CD4-positive, alpha-beta memory T cell (primary cell): ENCODE results near the gene GTPBP6. TPM values are rescaled to one million over a fixed set of nuclear protein-coding genes. Genes with fewer than 3 reads are reported as not detected.
A peak's percentile ranks its signal among the peaks of the same experiment; 100 is the strongest.
"Not testable (repeated sequence)": the region's sequence is repeated elsewhere in the genome, so short reads cannot be mapped to it uniquely, and the experiment has no call there.

Experiments
- CTCF ChIA-PET: fragments of 350-600 bp; sonication (Branson Sonifier 250); formaldehyde crosslinking; loops from one replicate; lab custom pipeline; 2021; ENCODE audit warnings: inconsistent platforms; ENCODE audit not compliant: partially characterized antibody; lab: Charles Lee
- POLR2A ChIA-PET: fragments of 350-600 bp; sonication (Branson Sonifier 250); formaldehyde crosslinking; loops from one replicate; lab custom pipeline; 2021; ENCODE audit not compliant: partially characterized antibody; lab: Charles Lee
- DNase-seq, 5 donors: peaks; one replicate each; pipeline versions ENCODE4 v3.0.0 to v3.0.0-alpha.2; 2020 to 2022; ENCODE audit warnings: mixed read lengths in 1 of 5
- H3K27ac ChIP-seq: one replicate; pipeline ENCODE4 v1.7.0; 2013; ENCODE audit warnings: low read depth, low read length
- H3K27me3 ChIP-seq: 2 replicates; pipeline ENCODE4 v1.7.0; 2013; ENCODE audit warnings: mild to moderate bottlenecking, low read length, moderate library complexity; ENCODE audit not compliant: insufficient read depth
- H3K36me3 ChIP-seq: 2 replicates; pipeline ENCODE4 v1.7.0; 2013; ENCODE audit warnings: mild to moderate bottlenecking, low read length, moderate library complexity; ENCODE audit not compliant: insufficient read depth
- H3K4me1 ChIP-seq: 2 replicates; pipeline ENCODE4 v1.7.0; 2013; ENCODE audit warnings: mild to moderate bottlenecking, low read length, moderate library complexity; ENCODE audit not compliant: insufficient read depth
- H3K4me3 ChIP-seq, 2 donors: one replicate each; pipeline ENCODE4 v1.7.0; 2013; ENCODE audit warnings: low read length in 2 of 2, mild to moderate bottlenecking in 1 of 2
- H3K9me3 ChIP-seq, 2 donors: one replicate each; pipeline ENCODE4 v1.7.0; 2013; ENCODE audit warnings: low read length in 2 of 2, control low read depth in 1 of 2; ENCODE audit not compliant: control insufficient read depth in 1 of 2
- H3K27ac Mint-ChIP-seq, 7 donors: one replicate each; pipeline ENCODE4 v1.8.0; 2020 to 2021; ENCODE audit warnings: mixed read lengths in 7 of 7, mild to moderate bottlenecking in 6 of 7, inconsistent platforms in 3 of 7, moderate library complexity in 3 of 7
- H3K27me3 Mint-ChIP-seq, 2 donors: one replicate each; pipeline ENCODE4 v1.8.0; 2020 to 2021; ENCODE audit warnings: mixed read lengths in 2 of 2
- H3K36me3 Mint-ChIP-seq, 2 donors: one replicate each; pipeline ENCODE4 v1.8.0; 2020 to 2021; ENCODE audit warnings: mixed read lengths in 2 of 2, inconsistent platforms in 1 of 2, mild to moderate bottlenecking in 1 of 2
- H3K4me1 Mint-ChIP-seq, 4 donors: one replicate each; pipeline ENCODE4 v1.8.0; 2020 to 2021; ENCODE audit warnings: mixed read lengths in 4 of 4, mild to moderate bottlenecking in 1 of 4
- H3K4me3 Mint-ChIP-seq, 8 donors: one replicate each; pipeline ENCODE4 v1.8.0; 2020 to 2021; ENCODE audit warnings: mixed read lengths in 8 of 8, mild to moderate bottlenecking in 7 of 8, moderate library complexity in 6 of 8, inconsistent platforms in 3 of 8
- H3K9me3 Mint-ChIP-seq, 8 donors: one replicate each; pipeline ENCODE4 v1.8.0; 2020 to 2021; ENCODE audit warnings: mixed read lengths in 8 of 8, mild to moderate bottlenecking in 5 of 8, inconsistent platforms in 3 of 8, moderate library complexity in 1 of 8
- intact Hi-C: fragments of 100-400 bp; cut with micrococcal nuclease; formaldehyde crosslinking; loops from one replicate; pipeline ENCODE4 v1.15.1; 2023
- polyA plus RNA-seq, 2 donors: library from polyadenylated mRNA; unstranded; fragments of 300-500 nt; fragmentation: Illumina TruSeq; gene quantifications; one replicate each; pipeline ENCODE4 v1.2.3, GENCODE V29; 2021
- total RNA-seq, 2 experiments: library from RNA; stranded (reverse); gene quantifications; one replicate each; pipeline ENCODE4 v1.2.3, GENCODE V29; 2021

The GTPBP6 gene
- total and polyA plus RNA-seq, 4 experiments from 2014 or later: 34.8 to 79.3 (median 63.3) TPM

GRCh38 chrX:274904-275475 is 43.6 kb downstream of the GTPBP6 start:
- Mint-ChIP-seq H3K27me3 (no peaks in the 10 kb centered on the region), H3K4me3 (peak overlapping the region; percentile 35 to 74 (median 70)), H3K9me3 (no peaks in the 10 kb centered on the region), H3K4me1 (peaks cover 0 to 21% (median 7%) of the 10 kb centered on the region in 4 donors), H3K27ac (peak overlapping the region in 2 of 7 donors; percentile 35 to 63), H3K36me3 (no peaks in the 10 kb centered on the region)
- ChIA-PET CTCF (no interaction called here), POLR2A (no interaction called here)
- intact Hi-C loops: no loop called here
- no peak for DNase-seq
- H3K27me3 ChIP-seq: no peaks in the 10 kb centered on the region
- no peak overlapping the region for H3K4me3 ChIP-seq
- peaks cover 9% of the 10 kb centered on the region for H3K4me1 ChIP-seq
- no peaks in the 10 kb centered on the region for H3K36me3 ChIP-seq
- H3K27ac ChIP-seq: no peak overlapping the region
- H3K9me3 ChIP-seq: no peaks in the 10 kb centered on the region

GRCh38 chrX:270848-271367 is 47.7 kb downstream of the GTPBP6 start:
- H3K4me1 ChIP-seq: peaks cover 8% of the 10 kb centered on the region
- H3K4me3 Mint-ChIP-seq: no peak overlapping the region
- no peak overlapping the region for H3K4me3 ChIP-seq
- intact Hi-C loops: no loop called here
- no peaks in the 10 kb centered on the region for H3K36me3 Mint-ChIP-seq
- POLR2A ChIA-PET: no interaction called here
- CTCF ChIA-PET: no interaction called here
- H3K27ac Mint-ChIP-seq: no peak overlapping the region
- H3K27ac ChIP-seq: no peak overlapping the region
- no peaks in the 10 kb centered on the region for H3K9me3 ChIP-seq
- DNase-seq: no peak
- peaks cover 0 to 4% (median 0%) of the 10 kb centered on the region in 4 donors for H3K4me1 Mint-ChIP-seq
- H3K36me3 ChIP-seq: no peaks in the 10 kb centered on the region
- H3K27me3 ChIP-seq: no peaks in the 10 kb centered on the region
- no peaks in the 10 kb centered on the region for H3K9me3 Mint-ChIP-seq
- H3K27me3 Mint-ChIP-seq: no peaks in the 10 kb centered on the region

- Histone ChIP-seq H3K9me3 (no peaks in the 10 kb centered on the region), H3K27ac (no peak overlapping the region), H3K27me3 (no peaks in the 10 kb centered on the region), H3K36me3 (no peaks in the 10 kb centered on the region), H3K4me3 (no peak overlapping the region), H3K4me1 (no peaks in the 10 kb centered on the region)
- POLR2A ChIA-PET: no interaction called here
- Mint-ChIP-seq H3K27me3 (no peaks in the 10 kb centered on the region), H3K27ac (no peak overlapping the region), H3K4me3 (no peak overlapping the region), H3K4me1 (no peaks in the 10 kb centered on the region), H3K36me3 (no peaks in the 10 kb centered on the region), H3K9me3 (no peaks in the 10 kb centered on the region)
- CTCF ChIA-PET: no interaction called here
- no peak for DNase-seq
- intact Hi-C loops: no loop called here
Observed at GRCh38 chrX:267771-268261, 50.8 kb downstream of the GTPBP6 start.

GRCh38 chrX:265502-265901 is 53.1 kb downstream of the GTPBP6 start:
- no peak for DNase-seq
- ChIA-PET POLR2A (no interaction called here), CTCF (no interaction called here)
- H3K36me3 ChIP-seq: no peaks in the 10 kb centered on the region
- H3K4me1 Mint-ChIP-seq: no peaks in the 10 kb centered on the region
- H3K27ac ChIP-seq: no peak overlapping the region
- no peaks in the 10 kb centered on the region for H3K27me3 ChIP-seq
- no peak overlapping the region for H3K27ac Mint-ChIP-seq
- no peaks in the 10 kb centered on the region for H3K27me3 Mint-ChIP-seq
- H3K4me3 Mint-ChIP-seq: no peak overlapping the region
- no peaks in the 10 kb centered on the region for H3K9me3 ChIP-seq
- no peaks in the 10 kb centered on the region for H3K9me3 Mint-ChIP-seq
- no peaks in the 10 kb centered on the region for H3K36me3 Mint-ChIP-seq
- intact Hi-C loops: no loop called here
- H3K4me3 ChIP-seq: no peak overlapping the region
- no peaks in the 10 kb centered on the region for H3K4me1 ChIP-seq

- H3K27ac ChIP-seq: no peak overlapping the region
- no peaks in the 10 kb centered on the region for H3K27me3 Mint-ChIP-seq
- H3K27ac Mint-ChIP-seq: peak overlapping the region in 1 of 7 donors; percentile 65
- ChIA-PET CTCF (no interaction called here), POLR2A (no interaction called here)
- peaks cover 0 to 3% (median 1%) of the 10 kb centered on the region in 4 donors for H3K4me1 Mint-ChIP-seq
- H3K9me3 Mint-ChIP-seq: no peaks in the 10 kb centered on the region
- no peak for DNase-seq
- H3K36me3 Mint-ChIP-seq: no peaks in the 10 kb centered on the region
- H3K4me3 ChIP-seq: no peak overlapping the region
- no peaks in the 10 kb centered on the region for H3K27me3 ChIP-seq
- H3K4me1 ChIP-seq: no peaks in the 10 kb centered on the region
- no peaks in the 10 kb centered on the region for H3K36me3 ChIP-seq
- H3K4me3 Mint-ChIP-seq: no peak overlapping the region
- intact Hi-C loops: no loop called here
- H3K9me3 ChIP-seq: no peaks in the 10 kb centered on the region
Observed at GRCh38 chrX:264634-265455, 53.8 kb downstream of the GTPBP6 start.

- H3K4me3 Mint-ChIP-seq, H3K36me3 ChIP-seq, H3K4me1 Mint-ChIP-seq, H3K27me3 Mint-ChIP-seq, intact Hi-C loops, POLR2A ChIA-PET, H3K4me3 ChIP-seq, H3K27ac ChIP-seq, H3K27ac Mint-ChIP-seq, H3K27me3 ChIP-seq, H3K4me1 ChIP-seq, H3K9me3 ChIP-seq, DNase-seq, CTCF ChIA-PET, H3K36me3 Mint-ChIP-seq, H3K9me3 Mint-ChIP-seq: not testable (repeated sequence)
Observed at GRCh38 chrX:264006-264405, 54.6 kb downstream of the GTPBP6 start.

- Histone ChIP-seq H3K9me3 (no peaks in the 10 kb centered on the region), H3K27me3 (no peaks in the 10 kb centered on the region), H3K4me1 (no peaks in the 10 kb centered on the region), H3K4me3 (no peak overlapping the region), H3K27ac (no peak overlapping the region), H3K36me3 (no peaks in the 10 kb centered on the region)
- DNase-seq: no peak
- CTCF ChIA-PET: no interaction called here
- H3K36me3 Mint-ChIP-seq: no peaks in the 10 kb centered on the region
- intact Hi-C loops: no loop called here
- peaks cover 0 to 4% (median 2%) of the 10 kb centered on the region in 4 donors for H3K4me1 Mint-ChIP-seq
- no peaks in the 10 kb centered on the region for H3K27me3 Mint-ChIP-seq
- no peak overlapping the region for H3K27ac Mint-ChIP-seq
- H3K4me3 Mint-ChIP-seq: no peak overlapping the region
- H3K9me3 Mint-ChIP-seq: no peaks in the 10 kb centered on the region
- POLR2A ChIA-PET: no interaction called here
Observed at GRCh38 chrX:262381-262909, 56.2 kb downstream of the GTPBP6 start.
